Stimulated activated CD8-positive, alpha-beta memory T cell treated with anti-CD3 and anti-CD28 coated beads, Interleukin-7, amount 100 ng/mL, for 4 hours (primary cell): Measurements from ENCODE around the gene PCK1.

Experiments
- DNase-seq, 2 donors: peaks; one replicate each; pipeline ENCODE4 v3.0.0-alpha.2; 2020; ENCODE audit warnings: low read depth in 2 of 2

Gene PCK1

DNA sequence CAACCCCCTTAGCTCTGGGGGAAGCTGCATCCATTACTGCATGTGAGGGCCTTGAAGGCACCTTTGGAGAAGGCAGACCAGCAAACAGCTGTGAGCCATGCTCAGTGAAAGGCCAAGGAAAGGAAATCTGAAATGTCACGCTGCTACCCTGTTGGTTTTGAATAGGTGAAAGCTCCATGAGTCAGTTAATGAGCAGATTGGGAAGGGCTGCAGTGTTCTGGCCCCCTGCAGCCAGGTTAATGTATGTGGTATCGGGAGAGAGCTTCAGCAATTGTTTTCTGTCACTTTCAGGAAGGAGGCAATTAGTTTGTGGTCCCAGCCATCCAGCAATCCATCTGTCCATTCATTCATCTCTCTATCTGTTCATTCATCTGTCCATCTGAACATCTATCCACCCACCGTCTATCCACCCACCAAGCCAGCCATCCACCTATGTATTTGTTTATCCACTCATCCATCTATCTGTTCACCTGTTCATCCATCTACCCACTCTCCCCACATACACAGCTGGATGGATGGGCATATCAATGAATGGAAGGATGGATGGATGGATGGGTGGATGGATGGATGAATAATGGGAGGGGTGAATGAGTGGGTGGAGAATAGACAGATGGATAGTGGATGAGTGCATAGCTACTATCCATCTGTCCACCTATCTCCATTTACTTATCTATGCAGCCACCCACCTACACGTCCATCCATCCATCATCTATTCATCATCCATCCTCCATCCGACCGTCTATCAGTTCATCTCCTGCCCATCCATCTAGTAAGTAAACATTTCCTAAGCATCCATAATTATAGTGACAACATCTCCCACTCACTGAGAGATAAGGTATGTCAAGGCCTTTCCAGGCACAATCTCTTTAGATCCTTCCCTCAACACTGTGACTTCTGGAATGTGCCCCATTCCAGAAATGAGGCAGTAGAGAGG lies 16.0 kb downstream of the PCK1 start:
- DNase-seq = no peak

DNA sequence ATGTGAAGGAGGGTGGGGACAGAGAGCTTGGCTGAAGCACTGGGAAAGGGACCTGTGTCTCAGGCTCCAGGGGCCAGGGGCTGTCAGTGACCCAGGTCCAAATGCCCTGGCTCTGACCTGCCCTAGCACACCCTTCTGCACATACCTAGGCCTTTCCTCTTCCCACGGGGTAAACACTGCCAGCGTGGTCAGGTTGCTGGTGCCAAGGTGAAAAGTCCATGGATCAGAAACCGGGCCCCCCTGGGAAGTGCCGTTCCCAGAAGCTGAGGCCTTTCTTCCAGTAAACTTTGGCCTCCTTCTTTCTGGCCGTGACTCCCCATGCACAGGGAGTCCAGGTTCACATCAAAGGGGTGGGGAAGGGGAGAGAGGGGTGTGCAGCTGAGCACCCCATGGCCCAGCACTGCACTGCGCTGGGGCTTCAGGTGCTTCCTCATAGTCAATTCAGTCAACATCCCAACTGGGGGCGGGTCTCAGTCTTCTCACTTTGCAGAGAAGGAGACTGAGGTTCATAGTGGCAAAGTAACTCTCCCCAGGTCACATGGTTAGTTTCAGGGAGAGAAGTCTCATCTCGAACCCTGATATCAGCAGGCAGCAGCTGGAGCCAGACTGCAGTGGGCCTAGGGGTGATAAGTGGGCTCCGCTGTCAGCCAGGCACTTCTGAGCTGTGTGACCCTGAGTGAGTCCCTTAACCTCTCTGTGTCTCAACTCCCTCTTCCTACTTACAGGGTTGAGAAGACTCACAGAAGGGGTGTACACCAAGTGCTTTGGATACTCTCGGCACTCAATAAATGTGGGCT lies 17.0 kb downstream of the PCK1 start:
- DNase-seq = no peak

DNA sequence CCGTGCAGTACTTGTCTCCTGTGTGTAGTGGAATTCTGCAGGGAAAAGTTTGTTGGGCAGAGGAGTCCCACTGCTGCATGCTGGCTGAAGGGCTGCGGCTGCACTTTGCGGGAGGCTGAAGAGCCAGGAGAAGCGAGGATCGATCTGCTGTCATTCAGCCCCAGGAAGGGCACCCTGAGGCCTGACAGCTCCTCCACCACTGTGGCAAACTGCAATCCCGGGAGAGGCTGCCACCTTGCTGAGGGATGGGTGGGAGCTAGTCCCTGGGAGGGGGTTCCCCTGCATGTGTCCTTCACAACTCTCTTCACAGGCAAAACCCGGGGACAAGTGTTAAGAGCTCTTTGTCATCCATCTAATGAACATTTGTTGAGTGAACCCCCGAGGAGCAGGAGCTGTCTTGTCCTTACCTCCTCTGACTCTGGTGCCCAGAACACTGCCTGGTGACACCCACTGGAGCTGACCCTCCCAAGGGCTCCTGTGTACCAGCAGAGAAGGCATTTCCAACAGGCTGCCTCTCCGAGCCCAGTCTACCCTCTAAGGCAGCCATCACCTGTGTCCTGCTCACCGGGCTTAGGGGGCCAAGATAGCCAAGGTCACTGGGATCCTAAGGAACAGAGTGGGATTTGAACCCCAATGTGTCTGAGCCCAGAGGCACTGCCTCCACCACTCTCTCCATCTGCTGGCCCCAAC lies 17.7 kb downstream of the PCK1 start:
- DNase-seq = no peak

DNA sequence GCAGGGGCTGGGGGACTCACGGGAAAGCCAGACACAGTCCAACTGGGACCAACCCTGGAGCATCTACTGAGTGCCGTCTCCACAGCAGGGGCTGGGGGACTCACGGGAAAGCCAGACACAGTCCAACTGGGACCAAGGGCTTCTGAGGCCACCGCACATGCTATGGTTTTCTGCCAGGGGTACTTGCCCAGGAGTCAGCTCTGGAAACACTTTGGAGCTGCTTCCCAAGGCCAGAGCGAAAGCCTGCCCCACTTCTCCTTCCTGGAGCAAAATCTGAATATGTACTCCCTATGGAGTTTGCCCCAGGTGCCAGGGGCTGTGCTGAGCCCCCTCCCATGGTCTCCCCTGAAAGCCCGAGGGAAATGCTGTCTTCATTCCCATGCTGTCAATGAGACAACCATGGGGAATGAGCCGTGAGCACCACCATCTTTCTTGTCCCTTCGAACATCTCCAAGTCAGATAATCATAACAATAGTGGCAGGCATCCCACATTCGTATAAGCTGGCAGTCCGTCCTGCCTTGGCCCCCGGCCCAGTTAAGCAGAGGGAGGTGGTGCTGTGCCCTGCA lies 18.5 kb downstream of the PCK1 start:
- no peak for DNase-seq

DNA sequence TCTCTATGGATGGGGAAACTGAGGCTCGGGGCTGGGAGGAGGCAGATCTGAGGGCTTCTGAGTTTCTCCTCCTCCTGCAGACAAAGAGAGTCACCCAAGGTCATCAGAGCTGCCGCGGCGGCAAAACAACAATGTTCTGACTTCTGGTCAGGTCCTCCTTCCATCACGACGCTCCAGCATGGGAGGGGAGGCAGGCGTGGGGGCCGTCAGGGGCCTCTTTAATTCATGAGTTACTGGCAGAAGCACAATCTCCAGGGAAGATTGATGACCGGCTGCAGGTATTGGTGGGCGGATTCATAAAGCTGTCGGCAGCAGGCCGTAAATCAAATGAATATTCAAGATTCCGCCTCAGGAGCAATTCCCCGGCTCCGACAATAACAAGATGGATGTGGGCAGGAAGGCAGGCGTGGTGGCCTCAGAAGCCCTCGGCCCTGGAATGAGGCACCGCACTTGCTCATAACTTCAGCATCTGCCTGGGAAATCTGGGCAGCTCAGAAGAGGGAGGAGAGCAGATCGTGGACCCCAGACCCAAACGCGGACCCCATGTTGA lies 19.1 kb downstream of the PCK1 start:
- no peak for DNase-seq

GRCh38 chr20:57580478-57581201 lies 19.7 kb downstream of the PCK1 start:
- DNase-seq = no peak

DNA sequence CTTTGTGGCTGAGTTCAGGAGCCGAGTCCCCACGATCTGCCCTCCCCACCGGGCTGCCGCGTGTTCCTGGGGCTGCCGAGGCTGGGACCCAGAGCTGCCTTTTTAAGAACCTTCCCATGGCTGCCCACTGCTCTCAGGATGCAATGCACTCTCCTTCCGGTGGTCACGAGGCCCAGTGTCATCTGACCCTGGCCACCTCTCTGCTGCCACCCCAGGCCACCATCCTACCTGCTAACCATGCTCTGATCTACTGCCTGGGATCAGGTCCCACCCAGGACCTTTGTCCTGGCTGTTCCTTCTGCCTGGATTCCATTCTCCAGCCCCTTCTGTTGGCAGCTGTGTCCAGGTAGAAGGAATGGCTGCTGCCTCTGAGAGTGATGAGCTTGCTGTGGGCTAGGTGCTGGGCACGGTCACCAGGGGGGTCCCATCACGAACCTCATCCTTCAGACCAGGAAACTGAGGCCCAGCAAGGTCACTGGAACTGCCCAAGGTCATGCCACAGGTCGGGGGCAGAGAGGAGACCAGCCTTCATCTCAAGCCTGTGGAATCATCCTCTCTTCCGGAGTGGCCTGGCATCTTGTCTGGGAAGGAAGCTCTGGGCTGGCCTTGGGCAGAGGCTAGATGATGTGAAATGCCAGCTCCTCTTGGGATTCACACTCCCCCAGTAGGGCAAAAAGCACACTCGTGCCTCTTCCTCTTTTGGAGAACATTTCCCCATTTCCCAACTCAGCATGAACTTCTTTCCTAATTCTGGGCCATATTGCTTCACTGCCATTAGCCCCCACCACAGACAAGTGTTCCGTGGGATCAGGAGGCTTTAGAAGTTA lies 20.5 kb downstream of the PCK1 start:
- DNase-seq = no peak

- DNase-seq = no peak
Observed at GRCh38 chr20:57582029-57582378, 21.1 kb downstream of the PCK1 start.

GRCh38 chr20:57582432-57583288 lies 21.8 kb downstream of the PCK1 start:
- no peak for DNase-seq

- DNase-seq = no peak
Observed at GRCh38 chr20:57583289-57584257, 22.7 kb downstream of the PCK1 start.

- DNase-seq = no peak
Observed at GRCh38 chr20:57584768-57585461, 24.0 kb downstream of the PCK1 start.

GRCh38 chr20:57585466-57586213 lies 24.7 kb downstream of the PCK1 start:
- DNase-seq = no peak

DNA sequence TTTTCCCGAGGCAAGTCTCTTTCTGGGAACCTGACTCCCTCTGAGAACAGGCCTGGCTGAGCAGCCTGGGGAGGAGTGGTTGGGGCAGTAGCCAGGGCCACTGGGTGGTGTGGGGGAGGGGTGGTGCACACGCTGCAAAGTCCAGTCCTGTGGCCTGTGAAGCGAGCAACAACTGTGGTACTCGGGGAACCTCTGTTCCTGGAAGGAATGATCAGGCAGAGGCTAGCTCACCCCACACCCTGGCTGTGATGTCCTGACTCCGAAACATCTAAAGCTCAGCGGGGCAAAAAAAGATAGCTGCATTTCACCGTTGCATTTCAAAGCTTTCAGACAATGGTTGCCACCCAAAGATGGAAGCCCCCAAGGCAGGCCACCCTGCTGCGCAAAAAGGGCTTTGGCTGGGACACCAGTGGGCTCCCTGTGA lies 25.5 kb downstream of the PCK1 start:
- DNase-seq = no peak

- no peak for DNase-seq
Observed at GRCh38 chr20:57586943-57587277, 26.0 kb downstream of the PCK1 start.

DNA sequence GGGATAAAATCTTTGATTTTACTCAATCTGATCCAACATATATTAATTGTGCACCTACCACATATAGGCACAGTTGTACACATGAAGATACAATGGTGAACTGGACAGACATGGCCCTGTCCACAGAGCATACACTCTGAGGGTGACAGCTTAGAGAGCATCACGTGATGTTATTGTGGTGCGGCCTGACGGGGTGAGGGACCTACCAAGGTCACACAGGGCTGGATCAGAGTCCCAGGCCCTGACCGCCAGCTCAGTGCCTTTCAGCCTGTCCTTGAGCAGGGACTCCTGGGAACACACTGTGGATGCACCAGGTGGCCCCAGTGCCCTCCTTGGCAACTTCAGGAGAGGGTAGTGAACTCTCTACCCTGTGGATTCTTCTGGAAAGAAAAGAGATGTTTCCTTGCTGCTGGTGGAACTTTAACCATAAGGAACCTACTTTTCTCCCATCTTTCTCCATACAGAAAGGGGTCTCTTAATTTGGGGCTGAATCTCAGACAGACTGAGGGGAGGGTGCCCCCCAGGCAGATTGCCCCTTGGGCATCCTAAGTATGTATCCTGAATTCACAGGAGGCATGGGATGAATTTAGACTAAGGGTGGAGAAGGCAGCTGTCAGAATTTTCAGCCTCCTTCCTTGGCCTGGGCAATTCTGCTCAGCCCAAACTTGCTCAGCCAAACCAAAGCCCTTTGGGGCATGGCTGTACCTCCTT lies 26.5 kb downstream of the PCK1 start:
- no peak for DNase-seq

DNA sequence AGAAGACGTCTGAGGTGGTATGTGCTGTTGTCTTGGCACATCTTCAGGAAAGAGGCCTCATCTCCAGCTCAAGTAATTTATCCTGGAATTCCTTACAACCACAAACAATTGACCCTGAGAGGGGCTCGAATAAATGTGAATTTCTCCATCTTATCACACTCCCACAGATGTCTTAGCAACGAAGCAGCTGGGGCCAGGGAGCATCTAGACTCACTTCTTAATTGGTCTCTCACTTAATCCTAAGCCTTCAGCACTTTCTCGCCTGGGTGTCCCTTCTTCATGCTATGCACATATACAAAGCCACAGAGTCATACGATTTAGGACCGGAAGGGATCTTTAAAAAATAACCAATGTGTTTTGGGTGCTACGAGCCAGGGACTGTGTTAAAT lies 27.1 kb downstream of the PCK1 start:
- DNase-seq = no peak
